ENCODE results near the gene COLEC12.
A peak's percentile ranks its signal among the peaks of the same experiment; 100 is the strongest.

The COLEC12 gene

GRCh38 chr18:394262-394986, 106.1 kb downstream of the COLEC12 start:
- no peak for FAIRE-seq

GRCh38 chr18:393574-393957, 106.9 kb downstream of the COLEC12 start:
- FAIRE-seq, result no peak
- no peak for DNase-seq (ENCODE audit: extremely low spot score, insufficient read length, low read depth)

More at GRCh38 chr18:394262-394986, 106.1 kb downstream of the COLEC12 start:
- no peak for DNase-seq (ENCODE audit: extremely low spot score, insufficient read length, low read depth)

- FAIRE-seq (no peak), DNase-seq (ENCODE audit: extremely low spot score, insufficient read length, low read depth) (no peak)
Measured at GRCh38 chr18:392928-393573, 107.5 kb downstream of the COLEC12 start.

- FAIRE-seq (no peak), DNase-seq (ENCODE audit: extremely low spot score, insufficient read length, low read depth) (no peak)
Measured at GRCh38 chr18:390741-391478, 109.6 kb downstream of the COLEC12 start.

- DNase-seq (ENCODE audit: extremely low spot score, insufficient read length, low read depth), result no peak
- peak; percentile 26 for FAIRE-seq
Measured at GRCh38 chr18:389658-390357, 110.7 kb downstream of the COLEC12 start.

- FAIRE-seq (no peak), DNase-seq (ENCODE audit: extremely low spot score, insufficient read length, low read depth) (no peak)
Measured at GRCh38 chr18:388200-388599, 112.3 kb downstream of the COLEC12 start.

GRCh38 chr18:386994-387393, 113.5 kb downstream of the COLEC12 start:
- DNase-seq (ENCODE audit: extremely low spot score, insufficient read length, low read depth) (no peak), FAIRE-seq (no peak)

GRCh38 chr18:384897-385296, 115.6 kb downstream of the COLEC12 start:
- FAIRE-seq, result no peak
- no peak for DNase-seq (ENCODE audit: extremely low spot score, insufficient read length, low read depth)

GRCh38 chr18:383135-383534, 117.4 kb downstream of the COLEC12 start:
- no peak for FAIRE-seq
- no peak for DNase-seq (ENCODE audit: extremely low spot score, insufficient read length, low read depth)

- no peak for DNase-seq (ENCODE audit: extremely low spot score, insufficient read length, low read depth)
- no peak for FAIRE-seq
Measured at GRCh38 chr18:382423-382984, 118.0 kb downstream of the COLEC12 start.

GRCh38 chr18:379681-380330, 120.7 kb downstream of the COLEC12 start:
- no peak for DNase-seq (ENCODE audit: extremely low spot score, insufficient read length, low read depth)
- FAIRE-seq, result no peak

- DNase-seq (ENCODE audit: extremely low spot score, insufficient read length, low read depth), result no peak
- no peak for FAIRE-seq
Measured at GRCh38 chr18:378079-378478, 122.4 kb downstream of the COLEC12 start.

- DNase-seq (ENCODE audit: extremely low spot score, insufficient read length, low read depth) (no peak), FAIRE-seq (no peak)
Measured at GRCh38 chr18:377088-377487, 123.4 kb downstream of the COLEC12 start.

GRCh38 chr18:376311-376710, 124.2 kb downstream of the COLEC12 start:
- DNase-seq (ENCODE audit: extremely low spot score, insufficient read length, low read depth) (no peak), FAIRE-seq (no peak)

GRCh38 chr18:374721-375168, 125.8 kb downstream of the COLEC12 start:
- DNase-seq (ENCODE audit: extremely low spot score, insufficient read length, low read depth) (no peak), FAIRE-seq (peak; percentile 77)

GRCh38 chr18:373780-374179, 126.7 kb downstream of the COLEC12 start:
- DNase-seq (ENCODE audit: extremely low spot score, insufficient read length, low read depth) (no peak), FAIRE-seq (no peak)

GRCh38 chr18:371609-371982, 128.9 kb downstream of the COLEC12 start:
- no peak for FAIRE-seq
- no peak for DNase-seq (ENCODE audit: extremely low spot score, insufficient read length, low read depth)

GRCh38 chr18:370751-371608, 129.5 kb downstream of the COLEC12 start:
- no peak for FAIRE-seq
- DNase-seq (ENCODE audit: extremely low spot score, insufficient read length, low read depth), result no peak
